WERI-Rb-1 (cell line): ENCODE data around the gene CYP4F11.
"Not testable (repeated sequence)": the region's sequence is repeated elsewhere in the genome, so short reads cannot be mapped to it uniquely, and the experiment has no call there.

Source experiments
- DNase-seq: peaks from one replicate; pipeline ENCODE4 v3.0.0-alpha.2; 2020
- H3K27ac ChIP-seq: fragments of 250-450 bp; sonication (Bioruptor Pico); 2 replicates; pipeline ENCODE4 v1.5.1; 2020; ENCODE audit warnings: mild to moderate bottlenecking, moderate library complexity
- H3K27me3 ChIP-seq: fragments of 250-450 bp; sonication (Bioruptor Pico); 2 replicates; pipeline ENCODE4 v1.5.1; 2021; ENCODE audit warnings: mild to moderate bottlenecking, low read depth, moderate library complexity; ENCODE audit not compliant: insufficient read depth, severe bottlenecking
- H3K36me3 ChIP-seq: fragments of 250-450 bp; sonication (Bioruptor Pico); 2 replicates; pipeline ENCODE4 v1.5.1; 2020; ENCODE audit warnings: mild to moderate bottlenecking, moderate library complexity
- H3K4me3 ChIP-seq: 2 replicates; pipeline ENCODE4 v1.5.1; 2011; ENCODE audit warnings: low read depth, mild to moderate bottlenecking, control low read depth, low read length
- H3K9me3 ChIP-seq: fragments of 250-450 bp; sonication (Bioruptor Pico); 2 replicates; pipeline ENCODE4 v1.5.1; 2021; ENCODE audit warnings: mild to moderate bottlenecking, moderate library complexity; ENCODE audit not compliant: severe bottlenecking
- CTCF ChIP-seq: IDR thresholded peaks from 2 replicates; pipeline ENCODE4 v1.5.1; 2011; ENCODE audit warnings: low read depth, mild to moderate bottlenecking, control low read depth, inconsistent platforms, low read length

Gene CYP4F11

GRCh38 chr19:15913830-15914229, 20.5 kb downstream of the CYP4F11 start:
- no peak for DNase-seq
- H3K27me3 ChIP-seq, result peaks cover 44% of the 10 kb centered on the region
- H3K4me3 ChIP-seq, result no peak overlapping the region
- TF ChIP-seq CTCF, result no peak
- no peak overlapping the region for H3K27ac ChIP-seq
- no peaks in the 10 kb centered on the region for H3K36me3 ChIP-seq
- H3K9me3 ChIP-seq, result peaks cover 8% of the 10 kb centered on the region

GRCh38 chr19:15913384-15913783, 20.9 kb downstream of the CYP4F11 start:
- no peak for DNase-seq
- no peak for TF ChIP-seq CTCF
- Histone ChIP-seq H3K9me3 (peaks cover 8% of the 10 kb centered on the region), H3K36me3 (no peaks in the 10 kb centered on the region), H3K4me3 (no peak overlapping the region), H3K27me3 (peaks cover 44% of the 10 kb centered on the region), H3K27ac (no peak overlapping the region)

GRCh38 chr19:15911599-15912235, 22.6 kb downstream of the CYP4F11 start:
- Histone ChIP-seq H3K27me3 (peaks cover 44% of the 10 kb centered on the region), H3K4me3 (no peak overlapping the region), H3K36me3 (no peaks in the 10 kb centered on the region), H3K9me3 (peaks cover 8% of the 10 kb centered on the region), H3K27ac (no peak overlapping the region)
- TF ChIP-seq CTCF, result no peak
- DNase-seq, result no peak

- TF ChIP-seq CTCF, result no peak
Measured at GRCh38 chr19:15905026-15905425, 29.3 kb downstream of the CYP4F11 start.

GRCh38 chr19:15902898-15903297, 31.4 kb downstream of the CYP4F11 start:
- DNase-seq, H3K4me3 ChIP-seq, H3K9me3 ChIP-seq, H3K27ac ChIP-seq, H3K36me3 ChIP-seq: not testable (repeated sequence)
- peaks cover 38% of the 10 kb centered on the region for H3K27me3 ChIP-seq

More at GRCh38 chr19:15905026-15905425, 29.3 kb downstream of the CYP4F11 start:
- H3K36me3 ChIP-seq, result no peaks in the 10 kb centered on the region
- H3K27me3 ChIP-seq, result peaks cover 33% of the 10 kb centered on the region
- H3K4me3 ChIP-seq, result no peak overlapping the region
- no peak for DNase-seq
- no peak overlapping the region for H3K27ac ChIP-seq
- no peaks in the 10 kb centered on the region for H3K9me3 ChIP-seq

- H3K27me3 ChIP-seq, result peaks cover 44% of the 10 kb centered on the region
- no peaks in the 10 kb centered on the region for H3K9me3 ChIP-seq
- no peak overlapping the region for H3K4me3 ChIP-seq
- no peak for TF ChIP-seq CTCF
- DNase-seq, result no peak
- no peaks in the 10 kb centered on the region for H3K36me3 ChIP-seq
- H3K27ac ChIP-seq, result no peak overlapping the region
Measured at GRCh38 chr19:15902254-15902653, 32.1 kb downstream of the CYP4F11 start.
